HEK293 (cell line): ENCODE measurements around the gene HEPHL1.

Source experiments
- CTCF ChIP-seq: fragments of 450-650 bp; formaldehyde crosslinking; IDR thresholded peaks from 2 replicates; pipeline ENCODE4 v1.5.1; 2016; ENCODE audit warnings: missing biosample characterization, missing genetic modification characterization
- PATZ1 ChIP-seq: fragments of 450-650 bp; formaldehyde crosslinking; IDR thresholded peaks from 2 replicates; pipeline ENCODE4 v1.5.1; 2016; ENCODE audit warnings: missing biosample characterization, missing genetic modification characterization
- REST ChIP-seq: fragments of 450-650 bp; formaldehyde crosslinking; IDR thresholded peaks from 2 replicates; pipeline ENCODE4 v1.5.1; 2016; ENCODE audit warnings: missing biosample characterization, missing genetic modification characterization
- ZSCAN23 ChIP-seq: fragments of 450-650 bp; formaldehyde crosslinking; IDR thresholded peaks from 2 replicates; pipeline ENCODE4 v1.5.1; 2016; ENCODE audit warnings: missing biosample characterization, missing genetic modification characterization

DNA sequence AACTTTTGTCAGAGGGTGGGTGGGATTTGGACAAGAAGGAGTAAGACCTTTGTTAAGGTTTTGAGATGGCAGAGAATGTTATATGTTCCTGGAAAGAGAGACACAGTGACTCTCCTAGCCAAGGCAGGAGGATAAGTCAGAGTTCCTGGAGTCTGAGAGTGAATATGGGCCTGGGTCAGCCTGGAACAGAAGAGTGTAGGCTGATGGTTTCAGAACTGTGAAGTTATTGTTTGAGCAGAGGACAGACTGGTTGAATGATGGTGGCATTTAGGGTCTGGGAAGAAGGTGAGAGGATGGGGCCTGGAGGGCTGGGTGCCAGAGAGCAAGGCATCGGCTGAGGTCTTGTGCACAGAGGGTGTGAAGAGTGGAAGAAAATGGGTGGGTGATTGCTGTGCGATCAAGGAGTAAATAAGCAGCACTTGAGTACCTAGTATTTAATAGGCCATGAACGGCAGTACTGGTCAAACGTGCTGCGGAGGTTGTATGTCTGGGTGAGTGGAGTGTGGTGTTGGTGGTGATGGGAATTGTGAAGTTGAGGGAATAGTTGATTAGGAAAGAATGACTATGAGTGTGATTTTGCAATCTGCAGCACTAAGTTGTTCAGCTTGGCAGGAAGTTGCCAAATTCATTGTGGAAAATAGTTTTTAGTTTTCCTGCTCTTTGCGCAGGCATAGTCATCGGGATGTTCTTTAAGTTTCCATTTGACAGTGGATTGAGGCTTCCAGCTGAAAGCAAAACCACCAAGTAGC, 109.3 kb downstream of the HEPHL1 start:
- TF ChIP-seq PATZ1 (tag by site-specific recombination), result no peak
- no peak for TF ChIP-seq ZSCAN23 (tag by site-specific recombination)
- no peak for TF ChIP-seq CTCF (tag by site-specific recombination)
- TF ChIP-seq REST (tag by site-specific recombination), result no peak
